ENCODE data around the gene OR6M1.

Gene OR6M1

GRCh38 chr11:123822032-123822431 is 15.9 kb upstream of the OR6M1 start:
- no CpG with 5 or more reads among the region's 2 CpGs for WGBS (ENCODE audit: insufficient coverage, insufficient read length)
- Histone ChIP-seq H3K4me3 (ENCODE audit: low read length) (no peak overlapping the region), H3K27ac (ENCODE audit: low read length) (no peak overlapping the region), H3K4me1 (ENCODE audit: control insufficient read depth, insufficient read depth, low read length) (no peaks in the 10 kb centered on the region), H3K36me3 (ENCODE audit: control insufficient read depth, insufficient read depth, low read length) (no peaks in the 10 kb centered on the region), H3K27me3 (ENCODE audit: control insufficient read depth, insufficient read depth, low read length) (no peaks in the 10 kb centered on the region), H3K9me3 (ENCODE audit: control insufficient read depth, insufficient read depth, low read length) (no peaks in the 10 kb centered on the region)
- no peak for DNase-seq (ENCODE audit: low read depth, low spot score)

GRCh38 chr11:123815122-123815521 is 9.0 kb upstream of the OR6M1 start:
- no peaks in the 10 kb centered on the region for H3K9me3 ChIP-seq (ENCODE audit: control insufficient read depth, insufficient read depth, low read length)
- no peak overlapping the region for H3K27ac ChIP-seq (ENCODE audit: low read length)
- DNase-seq (ENCODE audit: low read depth, low spot score): no peak
- no peaks in the 10 kb centered on the region for H3K4me1 ChIP-seq (ENCODE audit: control insufficient read depth, insufficient read depth, low read length)
- H3K27me3 ChIP-seq (ENCODE audit: control insufficient read depth, insufficient read depth, low read length): no peaks in the 10 kb centered on the region
- H3K36me3 ChIP-seq (ENCODE audit: control insufficient read depth, insufficient read depth, low read length): no peaks in the 10 kb centered on the region
- no peak overlapping the region for H3K4me3 ChIP-seq (ENCODE audit: low read length)
- no CpG with 5 or more reads among the region's 5 CpGs for WGBS (ENCODE audit: insufficient coverage, insufficient read length)

DNA sequence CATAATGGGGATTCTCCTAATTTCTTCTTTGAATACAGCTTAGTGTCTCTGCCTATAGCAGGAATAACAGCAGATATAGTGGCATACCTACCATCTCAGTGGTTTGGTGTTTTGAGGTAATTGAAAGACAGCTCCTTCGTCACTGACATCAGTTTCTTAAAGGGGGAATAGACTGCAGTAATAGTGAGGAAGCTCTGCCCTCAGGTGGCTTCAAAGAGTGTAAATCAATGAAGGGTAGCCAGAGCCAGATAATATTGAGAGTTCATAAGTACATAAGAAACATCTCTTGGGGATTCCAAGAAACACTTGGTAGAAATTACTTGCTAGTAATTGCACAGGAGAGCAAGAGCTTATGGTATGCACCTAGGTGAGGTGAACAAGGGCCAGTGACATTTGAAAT is 4.4 kb downstream of the OR6M1 start:
- Histone ChIP-seq H3K4me3 (ENCODE audit: low read length) (no peak overlapping the region), H3K4me1 (ENCODE audit: control insufficient read depth, insufficient read depth, low read length) (no peaks in the 10 kb centered on the region), H3K27me3 (ENCODE audit: control insufficient read depth, insufficient read depth, low read length) (no peaks in the 10 kb centered on the region), H3K9me3 (ENCODE audit: control insufficient read depth, insufficient read depth, low read length) (no peaks in the 10 kb centered on the region), H3K36me3 (ENCODE audit: control insufficient read depth, insufficient read depth, low read length) (no peaks in the 10 kb centered on the region), H3K27ac (ENCODE audit: low read length) (no peak overlapping the region)
- no peak for DNase-seq (ENCODE audit: low read depth, low spot score)
- no CpG with 5 or more reads among the region's 1 CpG for WGBS (ENCODE audit: insufficient coverage, insufficient read length)

GRCh38 chr11:123800036-123800435 is 6.1 kb downstream of the OR6M1 start:
- no peak overlapping the region for H3K4me3 ChIP-seq (ENCODE audit: low read length)
- H3K4me1 ChIP-seq (ENCODE audit: control insufficient read depth, insufficient read depth, low read length): no peaks in the 10 kb centered on the region
- no peak for DNase-seq (ENCODE audit: low read depth, low spot score)

GRCh38 chr11:123799438-123799837 is 6.7 kb downstream of the OR6M1 start:
- Histone ChIP-seq H3K9me3 (ENCODE audit: control insufficient read depth, insufficient read depth, low read length) (no peaks in the 10 kb centered on the region), H3K27ac (ENCODE audit: low read length) (no peak overlapping the region), H3K4me3 (ENCODE audit: low read length) (no peak overlapping the region), H3K27me3 (ENCODE audit: control insufficient read depth, insufficient read depth, low read length) (no peaks in the 10 kb centered on the region), H3K36me3 (ENCODE audit: control insufficient read depth, insufficient read depth, low read length) (no peaks in the 10 kb centered on the region), H3K4me1 (ENCODE audit: control insufficient read depth, insufficient read depth, low read length) (no peaks in the 10 kb centered on the region)
- no peak for DNase-seq (ENCODE audit: low read depth, low spot score)
- WGBS (ENCODE audit: insufficient coverage, insufficient read length): no CpG with 5 or more reads among the region's 4 CpGs

More at GRCh38 chr11:123800036-123800435, 6.1 kb downstream of the OR6M1 start:
- Histone ChIP-seq H3K27me3 (ENCODE audit: control insufficient read depth, insufficient read depth, low read length) (no peaks in the 10 kb centered on the region), H3K36me3 (ENCODE audit: control insufficient read depth, insufficient read depth, low read length) (no peaks in the 10 kb centered on the region), H3K9me3 (ENCODE audit: control insufficient read depth, insufficient read depth, low read length) (no peaks in the 10 kb centered on the region), H3K27ac (ENCODE audit: low read length) (no peak overlapping the region)
- WGBS (ENCODE audit: insufficient coverage, insufficient read length): no CpG with 5 or more reads among the region's 3 CpGs

GRCh38 chr11:123798513-123799252 is 7.5 kb downstream of the OR6M1 start:
- DNase-seq (ENCODE audit: low read depth, low spot score): no peak
- Histone ChIP-seq H3K4me1 (ENCODE audit: control insufficient read depth, insufficient read depth, low read length) (no peaks in the 10 kb centered on the region), H3K9me3 (ENCODE audit: control insufficient read depth, insufficient read depth, low read length) (no peaks in the 10 kb centered on the region), H3K4me3 (ENCODE audit: low read length) (no peak overlapping the region), H3K27ac (ENCODE audit: low read length) (no peak overlapping the region), H3K27me3 (ENCODE audit: control insufficient read depth, insufficient read depth, low read length) (no peaks in the 10 kb centered on the region), H3K36me3 (ENCODE audit: control insufficient read depth, insufficient read depth, low read length) (no peaks in the 10 kb centered on the region)
- WGBS (ENCODE audit: insufficient coverage, insufficient read length): no CpG with 5 or more reads among the region's 5 CpGs

GRCh38 chr11:123798079-123798478 is 8.1 kb downstream of the OR6M1 start:
- H3K36me3 ChIP-seq (ENCODE audit: control insufficient read depth, insufficient read depth, low read length): no peaks in the 10 kb centered on the region
- no peak overlapping the region for H3K4me3 ChIP-seq (ENCODE audit: low read length)
- H3K9me3 ChIP-seq (ENCODE audit: control insufficient read depth, insufficient read depth, low read length): no peaks in the 10 kb centered on the region
- H3K27me3 ChIP-seq (ENCODE audit: control insufficient read depth, insufficient read depth, low read length): no peaks in the 10 kb centered on the region
- no peak for DNase-seq (ENCODE audit: low read depth, low spot score)
- no peak overlapping the region for H3K27ac ChIP-seq (ENCODE audit: low read length)
- H3K4me1 ChIP-seq (ENCODE audit: control insufficient read depth, insufficient read depth, low read length): no peaks in the 10 kb centered on the region
- WGBS (ENCODE audit: insufficient coverage, insufficient read length): no CpG with 5 or more reads among the region's 4 CpGs

- DNase-seq (ENCODE audit: low read depth, low spot score): no peak
- no peak overlapping the region for H3K27ac ChIP-seq (ENCODE audit: low read length)
- no CpG with 5 or more reads among the region's 10 CpGs for WGBS (ENCODE audit: insufficient coverage, insufficient read length)
Observed at GRCh38 chr11:123797541-123797940, 8.6 kb downstream of the OR6M1 start.

GRCh38 chr11:123797114-123797513 is 9.0 kb downstream of the OR6M1 start:
- Histone ChIP-seq H3K27me3 (ENCODE audit: control insufficient read depth, insufficient read depth, low read length) (no peaks in the 10 kb centered on the region), H3K4me1 (ENCODE audit: control insufficient read depth, insufficient read depth, low read length) (no peaks in the 10 kb centered on the region), H3K36me3 (ENCODE audit: control insufficient read depth, insufficient read depth, low read length) (no peaks in the 10 kb centered on the region), H3K27ac (ENCODE audit: low read length) (no peak overlapping the region), H3K4me3 (ENCODE audit: low read length) (no peak overlapping the region), H3K9me3 (ENCODE audit: control insufficient read depth, insufficient read depth, low read length) (no peaks in the 10 kb centered on the region)
- DNase-seq (ENCODE audit: low read depth, low spot score): no peak
- no CpG with 5 or more reads among the region's 4 CpGs for WGBS (ENCODE audit: insufficient coverage, insufficient read length)

More at GRCh38 chr11:123797541-123797940, 8.6 kb downstream of the OR6M1 start:
- Histone ChIP-seq H3K4me3 (ENCODE audit: low read length) (no peak overlapping the region), H3K9me3 (ENCODE audit: control insufficient read depth, insufficient read depth, low read length) (no peaks in the 10 kb centered on the region), H3K27me3 (ENCODE audit: control insufficient read depth, insufficient read depth, low read length) (no peaks in the 10 kb centered on the region), H3K4me1 (ENCODE audit: control insufficient read depth, insufficient read depth, low read length) (no peaks in the 10 kb centered on the region), H3K36me3 (ENCODE audit: control insufficient read depth, insufficient read depth, low read length) (no peaks in the 10 kb centered on the region)

- no peaks in the 10 kb centered on the region for H3K9me3 ChIP-seq (ENCODE audit: control insufficient read depth, insufficient read depth, low read length)
- no peak for DNase-seq (ENCODE audit: low read depth, low spot score)
- H3K4me3 ChIP-seq (ENCODE audit: low read length): no peak overlapping the region
- H3K4me1 ChIP-seq (ENCODE audit: control insufficient read depth, insufficient read depth, low read length): no peaks in the 10 kb centered on the region
- H3K27ac ChIP-seq (ENCODE audit: low read length): no peak overlapping the region
- H3K36me3 ChIP-seq (ENCODE audit: control insufficient read depth, insufficient read depth, low read length): no peaks in the 10 kb centered on the region
- WGBS (ENCODE audit: insufficient coverage, insufficient read length): no CpG with 5 or more reads among the region's 1 CpG
- no peaks in the 10 kb centered on the region for H3K27me3 ChIP-seq (ENCODE audit: control insufficient read depth, insufficient read depth, low read length)
Observed at GRCh38 chr11:123796226-123796625, 9.9 kb downstream of the OR6M1 start.

- Histone ChIP-seq H3K4me1 (ENCODE audit: control insufficient read depth, insufficient read depth, low read length) (peaks cover 1% of the 10 kb centered on the region; the same call in 1 of the 2 replicates), H3K27me3 (ENCODE audit: control insufficient read depth, insufficient read depth, low read length) (no peaks in the 10 kb centered on the region), H3K36me3 (ENCODE audit: control insufficient read depth, insufficient read depth, low read length) (no peaks in the 10 kb centered on the region), H3K9me3 (ENCODE audit: control insufficient read depth, insufficient read depth, low read length) (no peaks in the 10 kb centered on the region), H3K27ac (ENCODE audit: low read length) (no peak overlapping the region), H3K4me3 (ENCODE audit: low read length) (no peak overlapping the region)
- DNase-seq (ENCODE audit: low read depth, low spot score): no peak
- WGBS (ENCODE audit: insufficient coverage, insufficient read length): no CpG with 5 or more reads among the region's 1 CpG
Observed at GRCh38 chr11:123783536-123783935, 22.6 kb downstream of the OR6M1 start.
